ENCODE measurements around the gene CHST3.

DNA sequence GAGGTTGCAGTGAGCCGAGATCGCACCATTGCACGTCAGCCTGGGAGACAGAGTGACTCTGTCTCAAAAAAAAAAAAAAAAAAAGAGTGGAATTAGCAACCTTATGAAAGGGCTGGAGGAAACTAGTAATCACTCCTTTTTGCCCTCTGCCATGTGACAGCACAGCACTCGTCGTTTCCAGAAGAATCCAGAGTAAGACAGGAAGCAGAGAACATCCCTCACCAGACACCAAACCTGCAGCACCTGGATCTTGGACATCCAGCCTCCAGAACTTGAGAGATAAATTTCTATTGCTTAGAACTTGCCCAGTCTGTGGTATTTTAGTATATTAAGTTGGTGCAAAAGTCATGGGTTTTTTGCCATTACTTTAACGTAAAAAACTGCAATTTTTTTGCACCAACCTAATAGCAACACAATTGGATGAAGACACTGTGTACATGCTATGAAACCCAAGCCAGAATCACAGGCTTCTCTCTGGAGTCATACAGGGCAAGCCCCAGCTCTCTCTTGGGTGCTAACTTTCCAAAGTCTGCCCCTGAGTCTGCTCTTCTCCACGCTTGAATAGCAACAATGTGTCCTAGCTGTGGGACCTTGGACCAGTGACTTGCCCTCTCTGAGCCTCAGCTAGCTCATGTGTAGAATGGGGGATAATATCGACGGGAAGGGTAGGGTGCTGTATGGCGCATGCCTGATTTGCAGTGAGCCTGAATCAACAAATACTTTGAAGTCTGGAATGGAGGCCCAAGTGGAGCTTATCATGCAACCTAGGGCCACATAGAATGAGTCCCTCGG lies 55.1 kb downstream of the CHST3 start:
- TF ChIP-seq, protein P1, sequence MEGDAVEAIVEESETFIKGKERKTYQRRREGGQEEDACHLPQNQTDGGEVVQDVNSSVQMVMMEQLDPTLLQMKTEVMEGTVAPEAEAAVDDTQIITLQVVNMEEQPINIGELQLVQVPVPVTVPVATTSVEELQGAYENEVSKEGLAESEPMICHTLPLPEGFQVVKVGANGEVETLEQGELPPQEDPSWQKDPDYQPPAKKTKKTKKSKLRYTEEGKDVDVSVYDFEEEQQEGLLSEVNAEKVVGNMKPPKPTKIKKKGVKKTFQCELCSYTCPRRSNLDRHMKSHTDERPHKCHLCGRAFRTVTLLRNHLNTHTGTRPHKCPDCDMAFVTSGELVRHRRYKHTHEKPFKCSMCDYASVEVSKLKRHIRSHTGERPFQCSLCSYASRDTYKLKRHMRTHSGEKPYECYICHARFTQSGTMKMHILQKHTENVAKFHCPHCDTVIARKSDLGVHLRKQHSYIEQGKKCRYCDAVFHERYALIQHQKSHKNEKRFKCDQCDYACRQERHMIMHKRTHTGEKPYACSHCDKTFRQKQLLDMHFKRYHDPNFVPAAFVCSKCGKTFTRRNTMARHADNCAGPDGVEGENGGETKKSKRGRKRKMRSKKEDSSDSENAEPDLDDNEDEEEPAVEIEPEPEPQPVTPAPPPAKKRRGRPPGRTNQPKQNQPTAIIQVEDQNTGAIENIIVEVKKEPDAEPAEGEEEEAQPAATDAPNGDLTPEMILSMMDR (IDR thresholded peaks at IDR 0.05): no peak
- TF ChIP-seq POLR2A (IDR thresholded peaks at IDR 0.05): no peak

Measured in heart left ventricle (tissue), 13 donors.